Liver (tissue), 3 donors: ENCODE results near the gene HES5.

Source experiments
- FOXA1 ChIP-seq: IDR thresholded peaks from 2 replicates; pipeline ENCODE4 v1.6.1; 2016; ENCODE audit warnings: antibody characterized with exemption
- HNF4G ChIP-seq: IDR thresholded peaks from 2 replicates; pipeline ENCODE4 v1.6.1; 2016; ENCODE audit warnings: antibody characterized with exemption
- RAD21 ChIP-seq, 2 donors: IDR thresholded peaks; 2 replicates each; pipeline ENCODE4 v1.6.1; 2016; ENCODE audit warnings: antibody characterized with exemption in 2 of 2, mild to moderate bottlenecking in 2 of 2
- TAF1 ChIP-seq: conservative IDR thresholded peaks from 2 replicates; pipeline ENCODE4 v1.6.1; 2016; ENCODE audit warnings: antibody characterized with exemption, mild to moderate bottlenecking
- YY1 ChIP-seq: IDR thresholded peaks from 2 replicates; pipeline ENCODE4 v1.6.1; 2016; ENCODE audit warnings: antibody characterized with exemption, mild to moderate bottlenecking
- TF ChIP-seq, protein P1 (sequence below): fragments of 150-350 bp; IDR thresholded peaks from 2 replicates; pipeline ENCODE4 v1.5.1; 2017; ENCODE audit warnings: improper control_type of control experiment, low read depth, low read length; ENCODE audit not compliant: missing input control
- TF ChIP-seq, protein P2 (sequence below): IDR thresholded peaks from 2 replicates; pipeline ENCODE4 v1.6.1; 2016; ENCODE audit warnings: antibody characterized with exemption
- donor health status: healthy.
- donor health status: healthy.

DNA sequence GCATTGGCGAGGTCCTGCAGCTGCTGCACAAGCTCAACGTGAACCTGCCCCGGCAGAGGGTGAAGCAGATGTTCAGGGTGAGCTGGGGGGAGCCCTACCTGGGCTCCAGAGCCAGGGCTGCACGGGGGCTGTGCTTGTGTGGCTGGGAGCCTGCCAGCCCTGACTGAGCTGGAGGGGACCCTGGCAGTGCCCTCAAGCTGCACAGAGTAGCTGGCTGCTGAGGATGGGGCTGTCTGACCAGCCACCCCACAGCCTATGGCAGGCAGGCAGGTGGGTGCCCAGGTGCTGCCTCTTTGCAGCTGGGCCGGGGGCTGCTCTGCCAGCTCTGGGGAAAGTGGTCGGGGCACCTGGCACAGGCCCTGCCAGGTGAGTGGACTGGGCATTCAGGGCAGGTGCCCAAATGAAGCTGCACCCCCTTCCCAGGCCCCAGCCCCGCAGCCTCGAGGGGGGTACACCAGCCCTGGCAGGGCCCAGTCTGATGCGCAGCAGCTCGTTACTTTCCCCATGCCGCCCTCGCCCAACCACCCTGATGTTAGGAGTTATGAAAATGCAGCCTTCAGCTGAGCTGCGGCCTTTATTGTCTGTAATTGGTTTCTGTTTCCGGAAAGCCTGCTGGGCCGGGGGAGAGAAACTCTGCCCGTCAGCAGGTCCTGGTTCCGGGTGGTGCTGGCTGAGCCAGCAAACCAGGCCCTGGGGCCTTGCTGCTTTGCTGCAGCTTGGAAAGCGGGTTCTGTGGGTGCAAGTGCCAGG, 49.7 kb downstream of the HES5 start:
- TF ChIP-seq, protein P1, sequence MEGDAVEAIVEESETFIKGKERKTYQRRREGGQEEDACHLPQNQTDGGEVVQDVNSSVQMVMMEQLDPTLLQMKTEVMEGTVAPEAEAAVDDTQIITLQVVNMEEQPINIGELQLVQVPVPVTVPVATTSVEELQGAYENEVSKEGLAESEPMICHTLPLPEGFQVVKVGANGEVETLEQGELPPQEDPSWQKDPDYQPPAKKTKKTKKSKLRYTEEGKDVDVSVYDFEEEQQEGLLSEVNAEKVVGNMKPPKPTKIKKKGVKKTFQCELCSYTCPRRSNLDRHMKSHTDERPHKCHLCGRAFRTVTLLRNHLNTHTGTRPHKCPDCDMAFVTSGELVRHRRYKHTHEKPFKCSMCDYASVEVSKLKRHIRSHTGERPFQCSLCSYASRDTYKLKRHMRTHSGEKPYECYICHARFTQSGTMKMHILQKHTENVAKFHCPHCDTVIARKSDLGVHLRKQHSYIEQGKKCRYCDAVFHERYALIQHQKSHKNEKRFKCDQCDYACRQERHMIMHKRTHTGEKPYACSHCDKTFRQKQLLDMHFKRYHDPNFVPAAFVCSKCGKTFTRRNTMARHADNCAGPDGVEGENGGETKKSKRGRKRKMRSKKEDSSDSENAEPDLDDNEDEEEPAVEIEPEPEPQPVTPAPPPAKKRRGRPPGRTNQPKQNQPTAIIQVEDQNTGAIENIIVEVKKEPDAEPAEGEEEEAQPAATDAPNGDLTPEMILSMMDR, result no peak
- TF ChIP-seq YY1 (no peak), TAF1 (no peak), HNF4G (no peak), RAD21 (IDR thresholded peaks at IDR 0.05) (no peak), FOXA1 (no peak)
- TF ChIP-seq, protein P2, sequence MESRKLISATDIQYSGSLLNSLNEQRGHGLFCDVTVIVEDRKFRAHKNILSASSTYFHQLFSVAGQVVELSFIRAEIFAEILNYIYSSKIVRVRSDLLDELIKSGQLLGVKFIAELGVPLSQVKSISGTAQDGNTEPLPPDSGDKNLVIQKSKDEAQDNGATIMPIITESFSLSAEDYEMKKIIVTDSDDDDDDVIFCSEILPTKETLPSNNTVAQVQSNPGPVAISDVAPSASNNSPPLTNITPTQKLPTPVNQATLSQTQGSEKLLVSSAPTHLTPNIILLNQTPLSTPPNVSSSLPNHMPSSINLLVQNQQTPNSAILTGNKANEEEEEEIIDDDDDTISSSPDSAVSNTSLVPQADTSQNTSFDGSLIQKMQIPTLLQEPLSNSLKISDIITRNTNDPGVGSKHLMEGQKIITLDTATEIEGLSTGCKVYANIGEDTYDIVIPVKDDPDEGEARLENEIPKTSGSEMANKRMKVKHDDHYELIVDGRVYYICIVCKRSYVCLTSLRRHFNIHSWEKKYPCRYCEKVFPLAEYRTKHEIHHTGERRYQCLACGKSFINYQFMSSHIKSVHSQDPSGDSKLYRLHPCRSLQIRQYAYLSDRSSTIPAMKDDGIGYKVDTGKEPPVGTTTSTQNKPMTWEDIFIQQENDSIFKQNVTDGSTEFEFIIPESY, result no peak
